GM12874 (cell line): ENCODE data around the gene WIPF2.

Experiments
- CTCF ChIP-seq: IDR thresholded peaks from 2 replicates; pipeline ENCODE4 v1.5.1; 2011; ENCODE audit warnings: low read depth, mild to moderate bottlenecking, control low read depth, low read length, moderate library complexity; ENCODE audit not compliant: insufficient read depth

WIPF2 gene

GRCh38 chr17:40197550-40197949 lies 21.6 kb upstream of the WIPF2 start:
- TF ChIP-seq CTCF: no peak

GRCh38 chr17:40198576-40198975 lies 20.5 kb upstream of the WIPF2 start:
- TF ChIP-seq CTCF: no peak

- no peak for TF ChIP-seq CTCF
Observed at GRCh38 chr17:40203131-40203530, 16.0 kb upstream of the WIPF2 start.

- TF ChIP-seq CTCF: no peak
Observed at GRCh38 chr17:40209404-40210093, 9.6 kb upstream of the WIPF2 start.

GRCh38 chr17:40218006-40218739 lies 931 bp upstream of the WIPF2 start:
- TF ChIP-seq CTCF: no peak

GRCh38 chr17:40219594-40220338 lies 662 bp downstream of the WIPF2 start:
- no peak for TF ChIP-seq CTCF
